Measurements from ENCODE around the gene TIGIT.

The TIGIT gene

GRCh38 chr3:114307222-114307830 is 13.5 kb downstream of the TIGIT start:
- no peak for DNase-seq
- Histone ChIP-seq H3K27ac (no peak overlapping the region), H3K9me3 (ENCODE audit: severe bottlenecking) (no peaks in the 10 kb centered on the region), H3K4me3 (ENCODE audit: low read depth, low read length) (no peak overlapping the region), H3K27me3 (ENCODE audit: insufficient read depth, low read depth, severe bottlenecking) (peaks cover 16% of the 10 kb centered on the region), H3K36me3 (no peaks in the 10 kb centered on the region)
- TF ChIP-seq CTCF (IDR thresholded peaks at IDR 0.05; ENCODE audit: low read depth, low read length): no peak

GRCh38 chr3:114307832-114308231 is 14.0 kb downstream of the TIGIT start:
- Histone ChIP-seq H3K4me3 (ENCODE audit: low read depth, low read length) (no peak overlapping the region), H3K9me3 (ENCODE audit: severe bottlenecking) (no peaks in the 10 kb centered on the region), H3K36me3 (no peaks in the 10 kb centered on the region), H3K27ac (no peak overlapping the region), H3K27me3 (ENCODE audit: insufficient read depth, low read depth, severe bottlenecking) (peaks cover 20% of the 10 kb centered on the region)
- no peak for DNase-seq
- no peak for TF ChIP-seq CTCF (IDR thresholded peaks at IDR 0.05; ENCODE audit: low read depth, low read length)

GRCh38 chr3:114308377-114308776 is 14.5 kb downstream of the TIGIT start:
- Histone ChIP-seq H3K27me3 (ENCODE audit: insufficient read depth, low read depth, severe bottlenecking) (peaks cover 20% of the 10 kb centered on the region), H3K36me3 (no peaks in the 10 kb centered on the region), H3K27ac (no peak overlapping the region), H3K4me3 (ENCODE audit: low read depth, low read length) (no peak overlapping the region), H3K9me3 (ENCODE audit: severe bottlenecking) (no peaks in the 10 kb centered on the region)
- no peak for TF ChIP-seq CTCF (IDR thresholded peaks at IDR 0.05; ENCODE audit: low read depth, low read length)
- DNase-seq: no peak

- H3K36me3 ChIP-seq: no peaks in the 10 kb centered on the region
- H3K9me3 ChIP-seq (ENCODE audit: severe bottlenecking): no peaks in the 10 kb centered on the region
- H3K27me3 ChIP-seq (ENCODE audit: insufficient read depth, low read depth, severe bottlenecking): peaks cover 24% of the 10 kb centered on the region
- H3K4me3 ChIP-seq (ENCODE audit: low read depth, low read length): no peak overlapping the region
- no peak for DNase-seq
- no peak overlapping the region for H3K27ac ChIP-seq
- TF ChIP-seq CTCF (IDR thresholded peaks at IDR 0.05; ENCODE audit: low read depth, low read length): no peak
Observed at GRCh38 chr3:114308830-114309229, 15.0 kb downstream of the TIGIT start.

GRCh38 chr3:114310695-114311094 is 16.9 kb downstream of the TIGIT start:
- no peak for DNase-seq
- no peak for TF ChIP-seq CTCF (IDR thresholded peaks at IDR 0.05; ENCODE audit: low read depth, low read length)

GRCh38 chr3:114313426-114313825 is 19.6 kb downstream of the TIGIT start:
- Histone ChIP-seq H3K36me3 (no peaks in the 10 kb centered on the region), H3K9me3 (ENCODE audit: severe bottlenecking) (no peaks in the 10 kb centered on the region), H3K27ac (no peak overlapping the region), H3K4me3 (ENCODE audit: low read depth, low read length) (no peak overlapping the region), H3K27me3 (ENCODE audit: insufficient read depth, low read depth, severe bottlenecking) (peaks cover 10% of the 10 kb centered on the region)
- DNase-seq: no peak
- TF ChIP-seq CTCF (IDR thresholded peaks at IDR 0.05; ENCODE audit: low read depth, low read length): no peak

More at GRCh38 chr3:114310695-114311094, 16.9 kb downstream of the TIGIT start:
- no peak overlapping the region for H3K4me3 ChIP-seq (ENCODE audit: low read depth, low read length)
- no peaks in the 10 kb centered on the region for H3K9me3 ChIP-seq (ENCODE audit: severe bottlenecking)
- H3K36me3 ChIP-seq: no peaks in the 10 kb centered on the region
- H3K27me3 ChIP-seq (ENCODE audit: insufficient read depth, low read depth, severe bottlenecking): peaks cover 13% of the 10 kb centered on the region
- H3K27ac ChIP-seq: no peak overlapping the region
